GM21723 (cell line): ENCODE data around the gene C1orf21.

Experiments
- ATAC-seq: cut with Tn5 transposase; IDR thresholded peaks from one replicate; pipeline ENCODE4 v1.9.1; 2021; ENCODE audit warnings: mild to moderate bottlenecking, moderate library complexity; ENCODE audit not compliant: unreplicated experiment

C1orf21 gene

GRCh38 chr1:184480736-184481135 lies 93.9 kb downstream of the C1orf21 start:
- no peak for ATAC-seq

- ATAC-seq: no peak
These were observed 95.3 kb downstream of the C1orf21 start for GRCh38 chr1:184482136-184482535.

DNA sequence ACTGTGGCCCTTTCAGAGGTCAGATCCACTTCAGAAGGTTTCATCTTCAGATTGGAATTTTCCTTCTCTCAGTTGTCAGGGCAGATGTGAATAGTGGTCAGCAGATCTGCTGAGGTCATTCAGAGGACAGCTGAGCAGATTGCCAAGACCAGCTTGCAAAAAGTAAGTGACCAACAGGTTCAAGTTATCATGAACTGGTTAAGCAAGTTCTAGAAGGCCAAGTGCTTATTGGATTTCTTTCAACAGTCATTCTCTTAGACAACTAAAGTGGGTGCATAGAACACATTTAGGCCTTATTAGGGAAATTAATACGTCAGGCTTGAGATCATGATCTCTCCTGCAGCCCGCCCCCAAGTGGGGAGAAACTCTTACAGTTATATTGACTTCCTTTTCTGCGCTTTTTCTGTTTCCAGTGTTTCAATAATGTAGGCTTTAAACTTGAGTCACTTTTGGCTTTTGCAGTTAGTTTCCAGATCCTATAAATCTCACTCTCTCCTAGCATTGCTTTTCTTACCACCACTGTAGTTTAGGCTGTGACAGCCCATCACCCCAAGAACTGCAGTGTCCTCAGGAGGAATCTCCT lies 96.4 kb downstream of the C1orf21 start:
- no peak for ATAC-seq

GRCh38 chr1:184485751-184486723 lies 99.2 kb downstream of the C1orf21 start:
- ATAC-seq: no peak

DNA sequence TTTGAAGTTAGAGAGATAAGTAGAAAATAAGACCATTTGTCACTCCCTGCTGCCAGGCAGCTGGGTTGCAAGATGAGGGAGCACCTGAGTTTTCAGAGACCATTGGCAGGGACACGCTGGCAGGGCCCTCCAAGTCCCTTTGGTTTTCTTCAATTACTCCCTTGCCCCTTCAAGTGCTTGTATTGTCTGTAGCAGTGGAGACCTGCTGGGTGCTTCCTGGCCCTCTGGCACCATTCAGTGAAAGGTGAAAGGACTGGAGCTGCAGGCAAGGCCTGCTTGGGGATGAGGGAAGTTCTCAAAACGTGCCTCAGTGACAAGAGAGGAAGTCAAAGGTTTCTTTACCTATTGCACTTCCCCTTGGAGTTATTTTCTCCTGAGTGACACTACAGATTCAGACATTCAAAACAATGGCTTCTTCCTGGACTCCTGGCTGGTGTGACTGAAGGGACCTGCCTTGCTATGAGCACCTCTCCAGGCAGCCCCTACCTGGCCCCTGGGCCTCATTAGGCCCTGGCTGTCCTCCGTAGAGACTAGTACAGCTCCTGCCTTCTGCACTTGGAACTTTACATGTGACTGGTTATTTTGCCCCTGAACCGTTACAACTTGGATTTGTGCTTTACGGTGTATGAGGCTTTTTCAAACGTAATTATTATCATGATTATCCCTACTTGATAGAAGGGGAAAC lies 100.1 kb downstream of the C1orf21 start:
- ATAC-seq: no peak

DNA sequence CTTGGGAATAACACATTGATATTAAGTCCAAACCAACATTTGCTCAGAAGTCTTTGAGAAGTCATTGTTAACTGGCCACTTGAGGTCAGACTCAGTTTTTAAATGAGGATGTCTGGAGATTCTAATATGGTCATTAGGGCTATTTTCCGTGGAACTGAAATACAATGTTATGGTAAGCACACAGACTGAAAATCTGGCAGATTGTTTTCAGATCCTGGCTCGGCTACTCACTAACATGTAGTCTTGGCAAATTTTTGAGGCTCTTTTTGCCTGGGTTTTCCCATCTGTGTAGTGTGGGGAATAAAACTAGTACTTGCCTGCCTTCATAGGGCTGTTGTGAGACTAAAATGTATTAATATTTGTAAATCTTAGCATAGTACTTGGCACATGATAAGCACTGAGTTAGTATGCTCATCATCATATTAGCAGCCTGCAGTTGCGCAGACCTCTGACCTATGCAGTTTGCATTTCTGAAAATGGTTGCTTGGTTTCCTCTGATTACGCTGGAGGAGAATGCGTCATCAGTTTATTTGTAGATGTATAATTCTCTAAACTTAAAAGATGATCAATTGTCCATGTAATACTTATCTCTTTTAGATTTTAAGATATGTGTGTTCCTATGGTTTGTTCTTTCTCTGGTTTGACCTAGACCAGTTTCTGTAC lies 100.8 kb downstream of the C1orf21 start:
- ATAC-seq: no peak

- ATAC-seq: no peak
These were observed 103.1 kb downstream of the C1orf21 start for GRCh38 chr1:184489908-184490307.

DNA sequence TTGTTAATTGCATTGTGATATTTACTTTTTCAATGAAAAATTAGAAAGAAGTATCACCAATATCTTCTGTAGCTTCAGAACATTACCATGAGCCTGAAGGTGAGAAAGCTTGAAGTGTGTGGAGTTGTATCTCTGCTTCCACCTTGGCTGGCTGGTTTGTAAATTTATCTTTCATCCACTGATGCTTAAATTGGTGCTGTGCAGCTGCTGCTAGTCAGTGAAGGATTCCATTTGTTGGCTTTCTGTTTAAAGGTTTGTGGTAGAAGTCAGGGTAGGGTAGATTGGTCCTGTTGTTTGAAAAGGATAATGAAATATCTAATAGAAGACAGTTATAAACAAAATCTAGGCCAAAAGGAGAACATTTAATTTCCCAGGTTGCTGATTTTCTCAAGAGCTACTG lies 105.7 kb downstream of the C1orf21 start:
- no peak for ATAC-seq

DNA sequence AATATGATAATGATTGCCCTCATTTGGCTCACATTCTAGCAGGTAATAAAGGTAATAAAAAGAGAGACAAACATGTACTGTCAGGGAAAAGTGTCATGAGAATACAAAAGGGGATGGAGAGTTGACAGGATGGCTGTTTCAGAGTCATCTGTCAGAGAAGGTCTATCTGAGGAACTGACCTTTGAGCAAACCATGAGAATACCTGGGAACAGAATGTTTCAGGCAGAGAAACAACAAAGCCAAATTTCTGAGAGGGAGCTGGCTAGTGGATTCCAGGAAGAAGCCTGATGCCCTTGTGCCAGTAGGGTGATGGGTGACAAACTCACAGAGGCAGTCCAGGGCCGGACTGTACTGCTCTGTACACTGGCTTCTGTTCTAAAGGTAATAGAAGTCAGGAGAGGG lies 107.2 kb downstream of the C1orf21 start:
- ATAC-seq: no peak

GRCh38 chr1:184494929-184495328 lies 108.1 kb downstream of the C1orf21 start:
- ATAC-seq: peak; percentile 82

DNA sequence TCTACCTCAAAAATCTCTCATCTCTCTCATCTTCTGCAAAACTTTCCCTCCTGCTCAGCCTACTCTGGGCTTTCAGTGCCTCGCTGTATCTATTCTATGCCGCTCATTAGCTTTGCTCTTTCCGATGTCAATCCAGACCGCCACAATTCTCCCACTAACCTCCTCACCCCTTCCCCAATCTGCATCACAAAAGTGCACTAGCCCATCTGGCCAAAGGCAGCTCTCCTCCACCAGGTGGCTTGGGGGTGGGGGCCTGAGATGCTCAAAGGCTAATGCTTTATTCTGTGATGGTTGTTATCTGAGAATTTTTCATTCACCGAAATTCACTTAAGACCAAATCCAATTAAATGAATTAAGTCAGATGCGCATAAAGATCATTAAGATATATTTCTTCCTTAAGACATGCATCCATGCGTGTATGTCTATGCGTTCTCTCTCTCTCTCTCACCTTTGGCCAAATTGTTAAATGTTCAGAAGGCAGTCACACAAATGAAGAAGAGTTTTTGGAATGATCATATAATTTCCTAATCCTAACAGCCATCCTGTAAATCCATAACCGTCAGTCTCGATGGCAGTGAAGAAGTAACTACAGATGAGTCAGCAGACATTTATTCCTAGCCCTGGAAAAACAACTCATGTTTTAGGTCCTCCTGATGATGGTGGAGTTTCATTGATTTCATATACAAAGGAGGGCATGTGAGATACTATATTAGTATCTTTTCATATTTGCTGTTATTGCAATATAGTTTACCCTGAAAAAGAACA lies 111.3 kb downstream of the C1orf21 start:
- no peak for ATAC-seq

DNA sequence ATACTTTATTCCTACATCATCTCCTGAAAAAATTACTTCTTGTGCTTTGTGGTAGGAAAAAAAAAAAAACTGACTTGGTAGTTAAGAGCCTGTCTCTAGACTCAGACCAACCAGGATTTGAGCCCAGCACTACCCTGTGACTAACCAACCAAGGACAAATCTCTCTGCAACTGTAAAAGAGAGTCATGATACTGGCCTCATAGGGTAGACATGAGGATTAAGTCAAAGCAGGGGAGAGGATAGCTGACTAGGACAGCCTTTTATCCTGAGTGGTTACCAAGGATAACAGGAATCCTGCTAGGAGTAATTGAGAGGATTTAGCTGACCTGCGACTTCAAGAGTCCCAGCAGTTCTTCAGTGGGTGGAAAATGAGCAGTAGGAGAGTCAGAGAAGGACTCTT lies 112.8 kb downstream of the C1orf21 start:
- no peak for ATAC-seq

DNA sequence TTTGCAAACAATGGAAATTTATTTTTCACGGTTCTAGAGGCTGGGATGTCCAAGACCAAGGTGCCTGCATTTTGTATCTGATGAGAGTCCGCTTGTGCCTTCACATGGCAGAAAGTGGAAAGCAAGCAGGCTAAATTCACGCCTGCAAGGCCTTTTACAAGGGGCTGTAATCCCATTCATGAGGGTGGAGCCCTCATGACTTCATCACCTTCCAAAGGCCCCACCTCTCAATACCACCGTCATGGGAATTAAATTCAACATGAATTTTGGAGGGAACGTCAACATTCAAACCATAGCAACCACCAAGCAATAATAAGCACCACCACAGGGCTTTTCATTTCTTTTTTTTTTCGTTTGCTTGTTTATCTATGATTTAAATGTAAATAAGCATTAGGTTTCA lies 115.3 kb downstream of the C1orf21 start:
- ATAC-seq: no peak

- ATAC-seq: no peak
These were observed 116.5 kb downstream of the C1orf21 start for GRCh38 chr1:184503221-184503749.

DNA sequence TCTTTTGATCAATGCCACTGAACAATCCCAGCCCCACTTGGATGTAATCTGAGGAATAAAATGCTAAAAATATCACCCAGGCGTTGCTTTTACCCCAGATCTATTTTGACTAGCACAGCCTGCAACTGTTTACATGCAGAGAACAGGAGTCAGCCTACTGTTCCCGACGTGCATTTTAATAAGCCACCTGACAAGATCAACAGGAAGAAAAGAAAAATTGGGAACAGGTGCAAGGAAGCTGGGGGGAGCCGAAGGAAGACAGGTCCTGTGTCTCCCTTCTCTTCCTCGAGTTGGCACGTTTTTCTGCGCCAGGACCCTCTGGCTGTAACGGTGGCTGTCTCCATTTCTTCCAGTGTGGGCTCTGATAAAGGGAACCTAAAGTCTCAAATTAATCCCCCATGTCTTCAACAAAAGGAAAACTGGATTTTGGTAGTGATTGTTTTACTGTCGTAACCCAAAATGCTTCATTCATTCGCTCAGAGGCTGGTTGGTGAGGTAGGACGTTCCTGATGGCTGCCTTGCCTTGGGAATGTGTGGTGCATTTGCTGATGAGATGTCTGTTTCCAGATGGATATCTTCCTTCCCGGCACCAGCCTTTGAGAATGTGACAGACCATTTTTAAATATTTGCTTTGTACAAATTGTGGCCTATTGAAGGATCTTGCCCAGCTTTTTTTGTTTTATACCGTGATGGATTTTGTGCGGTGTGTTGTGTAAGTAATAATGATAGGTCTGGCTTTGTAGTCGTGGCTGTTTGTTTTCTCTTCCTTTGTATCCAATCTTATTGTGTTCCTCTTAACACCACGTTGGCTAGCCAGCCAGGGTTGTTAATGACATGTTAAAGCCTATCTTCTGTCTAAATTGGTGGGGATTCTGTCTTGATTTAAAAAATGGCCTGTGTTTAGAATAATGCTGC lies 117.5 kb downstream of the C1orf21 start:
- ATAC-seq: no peak

- ATAC-seq: no peak
These were observed 118.1 kb downstream of the C1orf21 start for GRCh38 chr1:184504955-184505338.

- no peak for ATAC-seq
These were observed 119.7 kb downstream of the C1orf21 start for GRCh38 chr1:184506481-184506880.

GRCh38 chr1:184507165-184507564 lies 120.3 kb downstream of the C1orf21 start:
- ATAC-seq: no peak

DNA sequence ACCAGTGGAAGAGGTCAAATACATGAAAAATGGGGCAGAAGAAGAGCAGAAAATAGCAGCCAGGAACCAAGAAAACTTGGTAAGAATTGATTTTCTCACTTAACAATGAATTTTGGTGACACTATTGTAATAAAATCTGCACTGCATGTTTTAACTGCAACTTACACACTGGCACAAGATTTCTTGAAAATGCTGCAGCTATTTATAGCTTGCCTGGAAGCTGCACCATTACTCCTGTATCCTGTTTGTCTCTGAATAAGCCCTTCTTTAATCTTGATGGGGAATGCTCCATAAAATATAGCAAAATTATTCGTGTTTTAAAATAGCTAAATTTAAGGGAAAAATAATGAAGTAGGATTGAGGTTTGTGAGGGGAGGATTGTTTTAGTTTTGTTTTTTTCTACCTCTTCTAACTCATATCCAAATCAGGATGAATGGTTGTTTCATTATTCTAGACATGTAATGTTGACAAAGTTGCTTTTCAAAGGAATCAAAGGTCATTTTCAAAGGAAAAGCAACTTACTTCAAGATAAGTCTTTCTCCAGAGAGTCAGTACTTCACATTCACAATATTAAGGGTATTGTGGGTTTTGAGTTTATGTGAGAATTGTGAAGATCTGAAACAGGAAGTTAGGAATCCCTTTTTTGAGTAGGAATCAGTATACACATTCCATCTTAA lies 120.9 kb downstream of the C1orf21 start:
- ATAC-seq: no peak
